ENCODE data around the gene DDX5. TPM values are rescaled to one million over a fixed set of nuclear protein-coding genes. Genes with fewer than 3 reads are reported as not detected.

The DDX5 gene
- 501 TPM for polyA plus RNA-seq (2013, experiment 1 of 2; ENCODE audit: insufficient read length)
- 483 TPM for polyA plus RNA-seq (2013, experiment 2 of 2; ENCODE audit: insufficient read length)

DNA sequence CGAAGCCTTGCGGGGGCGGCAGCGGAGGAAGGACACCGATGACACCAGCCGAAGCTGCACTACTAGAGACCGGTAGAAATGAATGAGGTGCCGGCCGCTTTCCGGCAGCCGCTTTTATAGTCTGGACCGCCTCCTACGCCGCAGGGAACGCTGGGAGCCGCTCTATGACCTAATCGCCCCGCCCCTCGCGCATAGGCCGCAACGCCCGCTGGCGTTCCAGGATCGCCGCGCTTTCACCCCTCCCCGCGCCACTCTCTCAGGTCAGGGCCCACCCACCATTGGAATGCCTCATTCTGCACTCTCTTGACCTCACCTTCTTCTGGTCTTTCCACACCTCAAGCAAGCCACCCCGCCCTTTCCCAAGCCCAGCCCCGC lies at the start of gene DDX5:
Gene DDX5, minus strand, starts transcription at position 89 of the 375 bp plus-strand sequence. CDS start 170 bp downstream, outside the sequence.
- DNase-seq: peak; percentile 97

DNA sequence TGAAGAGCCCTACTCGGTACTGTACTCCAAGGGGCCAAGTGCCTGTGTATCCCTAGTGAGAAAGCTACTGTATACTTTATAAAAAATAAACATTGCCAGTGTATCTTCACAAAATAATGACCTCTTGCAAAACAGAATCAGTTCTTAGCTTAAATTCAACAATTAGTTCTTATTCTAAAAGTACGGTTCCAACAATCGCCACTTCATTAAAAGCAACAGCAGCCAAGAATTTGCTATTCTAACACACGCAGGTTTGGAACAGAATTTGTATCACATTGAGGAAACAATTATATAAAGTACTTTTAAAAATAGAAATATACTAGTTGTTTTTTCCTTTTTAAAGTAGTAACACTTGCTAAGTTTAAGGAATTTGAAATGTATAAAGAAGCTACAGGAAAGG lies 49.2 kb upstream of the DDX5 start:
- no peak for DNase-seq

GRCh38 chr17:64554028-64554637 lies 48.0 kb upstream of the DDX5 start:
- no peak for DNase-seq

DNA sequence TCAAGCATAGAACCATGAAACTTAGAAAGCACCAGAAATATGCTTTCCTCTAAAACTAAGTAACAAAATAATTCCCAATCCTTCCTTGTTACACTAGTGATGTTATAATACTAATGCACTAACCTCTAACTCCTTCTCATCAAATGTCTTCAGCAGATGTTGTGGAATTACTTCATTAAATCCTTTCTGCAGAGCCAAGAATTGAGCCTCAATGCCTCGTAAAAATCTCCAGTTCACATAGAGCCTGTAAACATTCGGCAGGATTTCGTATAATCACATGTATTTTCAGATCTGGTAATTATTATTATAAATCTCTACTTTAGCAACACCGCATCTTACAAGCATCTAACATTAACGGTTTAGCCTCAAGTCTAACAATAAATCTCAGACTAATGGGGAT lies 45.4 kb upstream of the DDX5 start:
- DNase-seq: no peak

DNA sequence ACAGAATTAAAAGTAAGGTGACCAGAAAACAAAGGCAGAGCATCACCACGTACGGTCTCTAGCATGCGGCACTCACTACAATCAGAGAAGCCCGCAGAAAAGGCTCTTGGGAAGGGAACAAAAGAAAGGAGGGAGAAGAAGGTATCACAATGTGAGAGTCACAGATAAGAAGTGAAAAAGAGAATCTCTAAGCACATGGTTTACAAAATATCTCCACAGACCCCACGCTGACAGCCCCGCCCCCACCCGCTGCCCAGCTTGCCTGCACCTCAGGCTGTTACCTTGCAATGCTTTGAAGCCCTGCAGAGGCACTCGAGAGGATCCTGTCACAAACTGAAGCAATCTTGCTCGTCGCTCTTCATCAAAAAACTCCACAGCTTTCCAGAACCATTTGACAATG lies 41.2 kb upstream of the DDX5 start:
- no peak for DNase-seq

GRCh38 chr17:64546716-64547115 lies 40.6 kb upstream of the DDX5 start:
- no peak for DNase-seq

GRCh38 chr17:64544742-64545141 lies 38.7 kb upstream of the DDX5 start:
- DNase-seq: no peak

DNA sequence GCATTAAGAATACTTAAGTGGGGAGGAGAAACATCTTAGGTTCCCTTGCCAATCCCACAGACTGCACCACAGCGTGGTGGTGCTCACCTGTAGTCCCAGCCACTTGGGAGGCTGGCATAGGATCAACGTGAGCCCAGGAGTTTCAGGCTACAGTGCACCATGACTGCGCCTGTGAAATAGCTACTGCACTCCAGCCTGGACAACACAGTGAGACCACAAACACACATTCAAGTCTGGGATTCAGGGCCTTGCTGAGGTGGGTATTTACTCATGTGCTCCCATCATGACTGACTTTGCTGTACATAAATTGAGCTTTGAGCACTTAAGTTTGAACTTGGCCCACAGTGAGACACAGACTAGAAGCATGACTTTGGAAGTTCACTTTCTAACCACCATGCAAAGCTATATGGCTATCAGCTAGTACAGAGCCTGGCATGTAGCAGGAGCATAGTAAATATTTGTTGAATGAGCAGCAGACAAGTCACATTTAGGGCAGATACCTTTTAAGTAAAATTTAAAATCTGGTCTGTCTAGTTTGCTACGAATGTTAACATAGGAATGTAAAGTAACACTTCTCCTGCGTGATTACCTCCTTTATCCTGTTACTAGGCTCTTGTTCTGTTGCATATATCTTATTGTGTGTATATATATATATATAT lies 34.2 kb upstream of the DDX5 start:
- DNase-seq: no peak

GRCh38 chr17:64538508-64539130 lies 32.5 kb upstream of the DDX5 start:
- no peak for DNase-seq

DNA sequence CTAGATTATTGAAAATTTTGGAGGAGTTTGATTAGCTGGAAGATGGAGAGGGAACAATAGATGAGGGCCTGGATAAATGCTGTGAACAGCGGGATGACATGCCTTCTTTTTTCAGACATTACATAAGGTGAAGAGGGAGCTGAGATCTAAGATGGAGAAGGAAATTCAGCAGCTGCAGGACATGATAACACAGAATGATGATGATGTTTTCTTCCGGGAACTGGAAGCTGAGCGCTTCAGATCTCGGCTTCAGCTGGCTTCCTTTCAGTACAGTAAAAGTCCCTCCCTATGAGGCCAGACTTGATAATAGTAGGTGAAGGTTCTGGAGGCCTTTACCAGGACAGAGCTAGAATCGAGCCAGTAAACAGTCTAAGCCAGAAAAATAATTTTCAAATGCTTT lies 31.4 kb upstream of the DDX5 start:
- DNase-seq: no peak

DNA sequence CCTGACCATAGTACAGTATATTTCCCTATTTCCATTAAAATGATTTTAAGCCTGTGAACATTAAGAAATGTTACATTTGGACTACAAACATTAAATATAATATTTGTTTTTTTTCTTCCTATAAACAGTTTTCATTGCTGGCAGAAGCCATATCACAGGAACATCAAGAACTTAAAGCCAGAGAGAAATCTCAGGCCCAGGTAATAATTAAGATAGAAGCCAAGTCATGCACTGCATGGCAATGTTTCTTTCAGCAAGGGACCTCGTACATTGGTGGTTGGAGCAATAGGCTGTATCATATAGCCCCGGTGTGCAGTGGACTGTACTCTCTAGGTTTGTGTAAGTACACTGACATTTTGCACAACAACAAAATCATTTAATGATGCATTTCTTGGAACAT lies 30.8 kb upstream of the DDX5 start:
- no peak for DNase-seq

GRCh38 chr17:64535357-64535756 lies 29.3 kb upstream of the DDX5 start:
- no peak for DNase-seq

DNA sequence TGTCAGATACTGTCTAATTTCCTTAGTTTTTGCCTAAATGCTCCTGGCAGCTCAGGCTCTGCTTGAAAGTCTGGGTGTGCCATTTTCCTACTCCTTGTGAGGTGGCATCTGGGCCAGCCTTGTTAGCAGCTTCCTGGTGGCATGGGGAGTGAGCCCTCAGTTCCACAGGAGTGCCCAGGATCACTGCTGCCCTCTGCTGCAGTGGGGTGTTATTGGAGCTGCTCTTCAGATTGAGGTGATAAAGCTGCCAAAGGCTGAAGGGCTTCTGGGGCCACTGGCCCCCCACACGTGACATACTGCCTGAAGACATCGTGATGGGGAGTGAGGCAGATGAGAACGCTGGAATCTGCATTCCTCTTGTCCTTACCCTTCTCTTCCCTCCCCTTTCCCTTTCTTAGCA lies 28.1 kb upstream of the DDX5 start:
- peak; percentile 14 for DNase-seq

DNA sequence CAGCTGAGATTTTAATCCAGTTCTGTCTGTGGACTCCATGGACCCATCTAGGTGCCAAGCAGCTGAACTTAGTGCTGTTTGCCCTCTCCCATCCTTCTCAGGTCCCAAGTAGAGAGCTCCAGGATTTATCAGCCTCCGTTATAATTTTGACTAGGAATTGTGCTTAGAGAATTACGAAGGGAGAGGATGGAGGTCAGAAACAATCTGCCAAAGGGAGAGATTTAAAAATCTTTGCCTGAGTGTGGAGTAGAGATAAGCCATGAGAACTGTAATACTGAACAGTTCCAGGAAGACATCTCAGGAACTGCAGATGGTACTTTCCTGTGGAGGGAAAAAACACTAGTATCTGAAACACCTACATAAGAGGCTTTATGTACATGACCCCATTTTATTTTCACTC lies 27.7 kb upstream of the DDX5 start:
- no peak for DNase-seq

- no peak for DNase-seq
Measured at GRCh38 chr17:64532409-64532808, 26.3 kb upstream of the DDX5 start.

- peak; percentile 34 for DNase-seq
Measured at GRCh38 chr17:64531955-64532371, 25.9 kb upstream of the DDX5 start.

DNA sequence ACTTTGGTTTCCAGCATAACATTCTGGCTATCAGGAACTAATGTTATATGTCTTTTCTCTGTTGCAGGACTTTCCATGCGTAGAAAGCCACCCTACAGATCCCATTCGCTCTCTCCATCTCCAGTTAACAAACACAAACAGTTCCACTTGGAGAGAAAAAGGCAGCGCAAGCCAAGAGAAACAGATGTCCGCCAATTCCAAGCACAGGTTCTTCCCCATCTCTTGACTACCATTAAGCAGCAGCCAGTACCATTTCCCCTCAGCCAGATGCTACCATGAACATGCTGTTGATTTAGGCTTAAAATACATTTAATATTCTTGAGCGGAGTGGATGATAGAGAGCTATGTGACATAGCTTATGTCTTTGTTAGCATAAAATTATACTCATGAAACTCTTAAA lies 23.1 kb upstream of the DDX5 start:
- DNase-seq: no peak

DNA sequence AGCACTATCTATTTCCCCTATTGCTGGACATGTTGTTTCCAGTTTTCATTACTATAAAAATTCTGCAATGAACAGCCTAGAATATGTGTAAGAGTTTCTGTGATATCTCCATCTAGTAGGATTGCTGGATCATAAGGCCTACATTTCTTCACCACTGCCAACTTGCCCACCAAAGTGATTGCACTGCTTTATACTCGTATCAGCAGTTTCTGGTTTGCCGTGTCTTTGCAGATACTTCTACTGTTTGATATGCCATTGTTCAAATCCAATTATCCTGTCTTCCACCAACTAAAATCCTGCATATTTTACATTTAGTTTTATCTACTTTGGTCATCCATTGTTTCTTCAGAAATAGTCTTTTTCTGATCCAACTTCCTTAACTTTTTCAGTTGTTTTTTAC lies 21.8 kb upstream of the DDX5 start:
- no peak for DNase-seq

- no peak for DNase-seq
Measured at GRCh38 chr17:64520359-64520758, 14.3 kb upstream of the DDX5 start.

DNA sequence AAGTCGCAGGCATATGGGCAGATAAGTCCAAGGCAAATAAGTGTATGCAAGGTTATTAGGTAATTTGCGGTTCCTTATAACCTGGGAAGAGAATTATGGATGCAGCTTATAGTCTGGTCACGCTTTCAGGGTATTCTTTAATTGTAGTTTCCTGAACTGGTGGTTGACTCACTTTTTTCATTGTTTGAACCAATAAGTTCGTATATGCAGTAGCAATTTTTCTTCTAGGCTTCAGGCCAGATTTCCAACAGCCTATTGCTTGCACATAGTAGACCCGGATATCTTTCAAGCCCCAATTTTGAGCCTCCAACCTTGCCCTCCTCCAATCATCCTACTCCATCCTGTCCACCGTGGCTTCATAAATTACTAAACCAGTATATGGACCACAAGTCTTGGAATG lies 13.5 kb upstream of the DDX5 start:
- DNase-seq: no peak

GRCh38 chr17:64515829-64516228 lies 9.7 kb upstream of the DDX5 start:
- no peak for DNase-seq

- DNase-seq: no peak
Measured at GRCh38 chr17:64515419-64515818, 9.3 kb upstream of the DDX5 start.

- DNase-seq: no peak
Measured at GRCh38 chr17:64509179-64509578, 3.1 kb upstream of the DDX5 start.

- no peak for DNase-seq
Measured at GRCh38 chr17:64508683-64509082, 2.6 kb upstream of the DDX5 start.

All from fibroblast of skin of scalp (primary cell).